NOMO-1 (cell line): ENCODE measurements around the gene KCNK4.
A peak's percentile ranks its signal among the peaks of the same experiment; 100 is the strongest.

Experiments used
- DNase-seq, 2 experiments: peaks; one replicate each; lab custom pipeline; 2025; ENCODE audit not compliant: unreplicated experiment in 2 of 2; lab: John Stamatoyannopoulos, UW

The KCNK4 gene

DNA sequence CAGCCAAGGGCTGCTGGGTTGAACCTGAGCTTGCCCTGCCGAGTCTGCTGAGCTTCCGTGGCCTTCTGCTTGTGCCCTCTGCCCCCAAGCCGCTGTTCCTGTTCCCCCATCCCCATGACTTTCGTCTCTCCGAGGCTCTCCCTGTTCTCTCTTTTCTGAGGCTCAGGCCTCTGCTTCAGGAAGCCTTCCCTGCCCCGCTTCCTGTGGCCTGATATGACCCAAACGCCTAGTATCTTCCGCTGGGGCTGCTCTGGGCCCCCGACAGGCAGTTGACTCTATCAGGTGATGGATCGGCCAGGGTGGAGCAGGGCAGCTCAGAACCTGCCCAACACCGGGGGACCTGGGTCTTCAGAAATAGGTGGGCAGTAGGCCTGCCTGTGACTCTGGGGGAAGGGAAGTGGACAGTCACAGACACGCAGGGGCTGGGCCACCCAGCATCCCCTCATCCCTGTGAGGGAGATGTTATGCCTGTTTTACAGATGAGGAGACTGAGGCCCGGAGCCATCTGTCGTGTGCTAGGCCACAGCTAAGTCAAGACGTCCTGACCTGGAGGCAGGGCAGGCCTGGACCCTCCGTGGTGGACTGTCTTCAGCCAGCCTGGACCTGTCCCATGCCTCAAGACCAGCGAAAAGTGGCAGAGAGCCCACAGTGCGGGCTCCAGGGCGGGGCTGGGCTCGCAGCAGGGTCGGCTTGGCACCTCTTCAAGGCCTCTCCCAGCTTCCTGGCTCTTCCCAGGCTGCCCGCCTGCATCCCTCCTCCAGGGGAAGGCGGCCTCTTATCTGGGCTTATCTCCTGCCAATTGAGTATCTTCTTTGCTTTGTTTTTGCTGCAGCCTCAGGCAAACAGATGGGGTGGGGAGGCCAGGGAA, 22.8 kb upstream of the KCNK4 start:
- peak in 1 of 2 experiments; percentile 35 for DNase-seq

DNA sequence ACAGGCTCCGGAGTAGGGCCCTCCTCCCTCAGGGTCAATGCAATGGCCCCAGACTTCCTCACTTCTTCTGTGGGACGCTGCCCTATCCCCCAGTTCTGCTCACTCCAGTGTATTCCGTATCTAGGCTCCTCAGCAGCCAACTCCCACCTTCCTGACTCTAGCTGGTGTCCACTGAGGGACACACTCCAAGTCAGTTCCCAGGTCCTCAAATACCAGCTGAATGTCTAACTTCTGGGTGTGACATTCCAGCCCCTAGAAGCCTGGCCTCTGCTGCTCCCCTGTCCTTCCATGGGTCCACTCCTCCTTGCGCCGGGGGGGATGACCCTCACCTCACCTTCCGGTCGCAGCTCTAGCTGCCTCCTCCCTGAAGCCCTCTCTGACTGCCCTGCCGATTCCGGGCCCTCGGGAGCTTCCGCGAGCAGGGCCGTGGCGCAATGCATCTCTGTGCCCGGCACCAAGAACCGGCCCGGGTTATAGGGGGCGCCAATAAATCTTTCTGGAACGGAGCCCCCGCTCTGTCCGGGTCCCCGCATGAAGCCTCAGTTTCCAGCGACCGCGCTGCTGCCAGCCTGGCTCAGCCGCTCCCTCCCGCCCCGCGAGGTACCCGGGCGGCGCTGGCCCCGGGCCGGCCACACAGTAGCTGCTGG, 22.1 kb upstream of the KCNK4 start:
- DNase-seq, result peak; percentile 37 to 59

DNA sequence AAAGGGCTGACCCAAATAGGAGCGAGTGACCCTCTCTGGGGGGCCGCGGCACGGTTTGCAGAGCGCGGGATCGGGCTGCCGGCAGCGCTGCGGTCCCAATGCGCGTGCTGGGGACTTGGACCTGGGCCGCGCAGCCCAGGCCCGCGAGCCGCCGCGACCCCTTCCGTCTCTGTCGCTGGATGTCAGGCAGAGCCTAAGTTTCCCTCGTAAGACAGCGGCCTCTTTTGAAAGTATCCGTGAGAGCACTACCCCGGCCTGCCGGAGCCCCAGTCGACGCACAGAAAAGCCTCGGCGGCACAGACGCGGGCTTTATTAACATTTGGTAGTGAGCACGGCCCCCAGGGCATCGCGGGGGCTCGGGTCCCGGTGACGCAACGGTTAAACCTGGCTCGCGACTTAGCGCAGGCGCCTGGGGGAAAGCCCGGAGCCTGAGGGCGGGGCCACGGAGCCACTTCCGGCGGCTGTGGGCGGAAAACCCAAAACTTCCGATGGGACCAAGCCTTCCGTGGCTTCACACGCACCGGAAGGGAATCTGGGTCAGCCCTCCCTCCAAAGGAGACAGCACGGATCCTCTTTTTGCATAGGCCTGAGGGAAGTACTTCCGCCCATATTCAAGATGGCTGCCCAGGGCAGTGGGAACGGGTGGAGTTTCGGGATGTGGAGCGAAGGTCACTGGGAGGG, 21.4 kb upstream of the KCNK4 start:
- peak; percentile 98 to 99 for DNase-seq

GRCh38 chr11:64275031-64275800, 15.9 kb upstream of the KCNK4 start:
- no peak for DNase-seq

GRCh38 chr11:64275841-64276240, 15.3 kb upstream of the KCNK4 start:
- DNase-seq, result no peak

GRCh38 chr11:64276653-64277431, 14.3 kb upstream of the KCNK4 start:
- DNase-seq, result no peak

GRCh38 chr11:64278576-64279190, 12.4 kb upstream of the KCNK4 start:
- no peak for DNase-seq

GRCh38 chr11:64281957-64282770, 8.9 kb upstream of the KCNK4 start:
- no peak for DNase-seq

GRCh38 chr11:64283092-64283491, 8.0 kb upstream of the KCNK4 start:
- no peak for DNase-seq

DNA sequence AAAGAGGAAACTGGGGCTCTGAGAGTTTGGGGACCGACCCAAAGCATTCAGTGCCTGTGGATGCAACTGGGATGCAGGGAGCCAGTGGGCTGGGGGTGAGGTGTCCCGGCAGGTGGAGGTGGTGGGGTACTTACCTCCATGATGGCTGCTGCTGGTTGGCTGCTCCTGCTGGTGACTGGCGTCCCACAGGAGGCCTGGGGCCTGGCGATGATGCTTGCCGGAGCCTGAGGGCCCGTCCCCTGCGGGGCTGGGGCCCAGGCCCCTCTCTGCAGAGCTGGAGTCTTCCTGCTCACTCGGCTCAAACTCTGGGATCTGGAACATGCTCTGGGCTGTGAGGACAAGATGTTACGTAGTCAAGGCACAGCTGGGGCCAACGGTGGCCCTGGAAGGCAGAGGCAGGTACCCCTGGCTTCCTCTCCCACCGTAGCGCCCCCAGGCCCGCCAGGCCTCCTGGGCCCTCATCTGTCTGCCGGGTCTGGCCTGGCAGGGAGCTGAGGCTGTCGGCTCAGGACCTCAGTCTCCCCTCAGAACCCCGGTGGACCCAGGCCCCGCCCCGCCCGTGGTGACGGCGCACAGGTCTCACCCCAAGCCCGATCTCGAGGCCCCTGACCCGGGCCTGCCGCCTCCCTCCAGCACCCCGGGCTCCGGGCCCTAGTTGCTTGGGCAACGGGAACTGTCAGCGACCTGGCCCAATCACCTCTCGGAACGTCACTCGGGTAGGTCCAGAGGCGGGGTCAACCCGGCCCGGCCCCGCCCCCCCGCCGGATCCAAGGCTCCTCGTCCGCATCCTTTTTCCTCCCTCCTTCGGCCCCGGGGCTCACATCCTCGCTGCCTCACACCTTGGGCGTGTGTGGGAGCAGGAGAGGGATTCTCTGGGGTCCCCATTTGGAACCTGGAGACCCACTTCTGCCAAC, 6.8 kb upstream of the KCNK4 start, which contains the start of gene BAD:
BAD (minus strand) TSS at position 618 of the 914 bp plus-strand sequence; CDS start at position 321, 297 bp downstream.
- DNase-seq, result peak; percentile 91 to 96

DNA sequence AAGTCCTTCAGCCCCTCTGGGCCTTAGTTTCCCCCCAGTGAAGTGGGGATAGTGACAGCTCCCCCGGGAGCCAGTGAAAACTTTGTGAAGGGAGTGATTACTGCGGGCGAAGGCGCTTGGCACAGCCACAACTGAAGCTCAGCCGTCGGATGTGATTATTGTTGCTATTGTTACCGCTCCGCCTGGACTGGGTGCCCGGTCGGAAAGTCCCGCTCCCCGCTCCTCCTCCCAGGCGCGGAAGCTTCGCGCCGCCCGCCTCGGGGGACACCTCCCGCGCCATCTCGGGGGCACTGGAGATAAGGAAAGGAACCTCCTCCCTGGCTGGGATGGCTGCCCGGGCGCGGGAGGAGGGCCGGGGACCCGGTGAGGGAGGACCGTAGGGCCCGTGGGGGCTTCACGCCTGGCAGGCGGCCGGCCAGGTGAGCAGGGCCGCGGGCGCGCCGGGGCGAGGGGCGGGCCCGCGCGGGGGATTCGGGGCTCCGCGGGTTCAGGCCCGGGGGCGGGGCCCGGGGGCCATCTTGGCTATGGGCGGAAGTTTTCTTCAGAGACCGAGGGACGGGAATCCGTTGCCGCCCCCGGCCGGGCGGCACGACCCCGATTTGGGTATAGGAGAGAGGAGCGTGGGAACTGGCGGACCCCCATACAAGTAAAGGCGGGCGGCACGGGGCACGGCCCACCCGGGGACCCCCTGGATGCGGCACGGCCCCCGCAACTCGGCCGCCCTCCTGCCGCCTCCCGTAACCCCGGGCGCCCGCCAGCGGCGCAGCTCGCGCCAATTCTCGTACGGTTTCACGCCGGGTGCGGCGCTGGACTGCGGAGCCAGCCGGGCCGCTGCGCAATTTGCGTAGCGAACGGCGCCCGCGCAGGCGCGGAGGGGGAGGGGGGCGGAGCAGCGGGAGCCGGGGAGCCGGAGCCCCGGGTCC, 5.9 kb upstream of the KCNK4 start, which contains the start of gene GPR137:
GPR137 (plus strand) TSS at position 887 of the 923 bp plus-strand sequence. CDS start 677 bp downstream, outside the sequence.
- peak; percentile 74 to 82 for DNase-seq

DNA sequence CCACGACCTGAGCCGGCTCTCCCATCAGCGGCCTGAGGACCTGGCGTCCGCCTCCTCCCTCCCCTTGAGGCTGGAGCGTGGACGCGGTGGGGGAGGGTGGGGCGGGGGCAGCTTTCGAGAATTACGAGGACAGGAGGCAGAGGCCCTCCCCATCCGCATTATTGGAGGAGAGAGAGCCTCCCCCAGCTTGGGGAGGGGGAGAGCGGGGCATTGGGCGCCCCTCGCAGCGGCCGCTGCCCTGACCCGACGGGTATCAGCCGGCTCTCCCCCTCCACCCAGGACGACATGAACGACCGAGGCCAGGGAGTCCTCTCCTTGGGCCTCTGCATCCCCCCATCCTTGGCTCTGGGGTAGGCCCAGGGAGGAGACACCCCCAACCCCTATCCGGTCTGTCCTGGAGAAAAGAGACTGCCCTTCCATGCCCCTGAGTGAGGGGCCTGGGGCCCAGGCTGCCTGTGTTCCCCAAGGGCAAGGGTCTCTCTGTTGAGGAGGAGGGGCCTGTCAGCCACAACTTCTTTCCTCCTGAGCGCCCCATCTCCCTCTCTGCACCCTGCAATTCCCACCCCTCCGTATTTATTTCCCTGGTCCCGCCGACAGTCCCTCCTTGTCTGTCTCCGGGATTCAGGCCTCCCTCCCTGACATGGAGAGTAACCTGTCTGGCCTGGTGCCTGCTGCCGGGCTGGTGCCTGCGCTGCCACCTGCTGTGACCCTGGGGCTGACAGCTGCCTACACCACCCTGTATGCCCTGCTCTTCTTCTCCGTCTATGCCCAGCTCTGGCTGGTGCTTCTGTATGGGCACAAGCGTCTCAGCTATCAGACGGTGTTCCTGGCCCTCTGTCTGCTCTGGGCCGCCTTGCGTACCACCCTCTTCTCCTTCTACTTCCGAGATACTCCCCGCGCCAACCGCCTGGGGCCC, 5.0 kb upstream of the KCNK4 start:
- peak in 1 of 2 experiments; percentile 24 for DNase-seq

- no peak for DNase-seq
Observed at GRCh38 chr11:64286801-64287159, 4.3 kb upstream of the KCNK4 start.

GRCh38 chr11:64287676-64288352, 3.3 kb upstream of the KCNK4 start:
- DNase-seq, result no peak

- DNase-seq, result no peak
Observed at GRCh38 chr11:64288353-64288750, 2.8 kb upstream of the KCNK4 start.
